AG09309 (cell line): ENCODE results near the gene RBFOX1.

Source experiments
- DNase-seq: peaks from one replicate; pipeline ENCODE4 v3.0.0-alpha.2; 2010; ENCODE audit warnings: low read depth
- H3K4me3 ChIP-seq: 2 replicates; pipeline ENCODE4 v1.5.1; 2011; ENCODE audit warnings: mild to moderate bottlenecking, low read depth, low read length, moderate library complexity; ENCODE audit not compliant: control insufficient read depth
- TF ChIP-seq, protein P1 (sequence below): IDR thresholded peaks from 2 replicates; pipeline ENCODE4 v1.5.1; 2011; ENCODE audit warnings: mild to moderate bottlenecking, low read depth, low read length, inconsistent platforms; ENCODE audit not compliant: insufficient read depth, control insufficient read depth; ENCODE audit errors: missing control alignments

RBFOX1 gene

DNA sequence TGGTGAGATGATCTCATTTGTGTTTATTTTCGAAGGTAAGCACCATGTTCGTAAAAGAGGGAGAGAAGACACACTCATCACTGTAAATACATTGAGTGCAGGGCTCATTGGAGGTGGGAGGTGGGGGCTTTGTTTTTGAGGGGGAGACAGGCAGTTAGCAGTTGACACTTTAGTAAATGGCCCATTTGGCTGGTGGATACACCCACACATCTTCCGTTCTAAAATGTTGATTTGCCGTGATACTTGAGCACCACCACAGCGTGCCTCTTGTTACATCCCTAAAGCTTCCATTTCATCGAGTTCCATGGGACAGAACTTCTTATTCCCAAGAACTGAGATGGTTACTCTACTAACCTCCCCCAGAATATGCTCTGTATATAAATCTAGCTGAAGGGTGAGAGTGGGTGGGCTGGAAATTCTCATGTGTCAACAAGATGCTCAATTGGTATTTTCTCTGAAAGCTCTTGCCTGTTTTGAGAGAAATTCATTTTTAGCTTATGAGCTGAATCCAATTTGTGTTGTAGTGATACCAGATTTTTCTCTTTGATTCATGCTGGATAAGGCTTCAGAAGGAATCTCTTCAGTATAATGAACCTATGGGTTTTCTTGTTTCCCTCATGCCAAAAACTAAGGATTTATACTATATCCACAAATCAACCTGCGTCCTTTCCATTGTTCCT is 314.3 kb downstream of the RBFOX1 start:
- no peak for DNase-seq
- TF ChIP-seq, protein P1, sequence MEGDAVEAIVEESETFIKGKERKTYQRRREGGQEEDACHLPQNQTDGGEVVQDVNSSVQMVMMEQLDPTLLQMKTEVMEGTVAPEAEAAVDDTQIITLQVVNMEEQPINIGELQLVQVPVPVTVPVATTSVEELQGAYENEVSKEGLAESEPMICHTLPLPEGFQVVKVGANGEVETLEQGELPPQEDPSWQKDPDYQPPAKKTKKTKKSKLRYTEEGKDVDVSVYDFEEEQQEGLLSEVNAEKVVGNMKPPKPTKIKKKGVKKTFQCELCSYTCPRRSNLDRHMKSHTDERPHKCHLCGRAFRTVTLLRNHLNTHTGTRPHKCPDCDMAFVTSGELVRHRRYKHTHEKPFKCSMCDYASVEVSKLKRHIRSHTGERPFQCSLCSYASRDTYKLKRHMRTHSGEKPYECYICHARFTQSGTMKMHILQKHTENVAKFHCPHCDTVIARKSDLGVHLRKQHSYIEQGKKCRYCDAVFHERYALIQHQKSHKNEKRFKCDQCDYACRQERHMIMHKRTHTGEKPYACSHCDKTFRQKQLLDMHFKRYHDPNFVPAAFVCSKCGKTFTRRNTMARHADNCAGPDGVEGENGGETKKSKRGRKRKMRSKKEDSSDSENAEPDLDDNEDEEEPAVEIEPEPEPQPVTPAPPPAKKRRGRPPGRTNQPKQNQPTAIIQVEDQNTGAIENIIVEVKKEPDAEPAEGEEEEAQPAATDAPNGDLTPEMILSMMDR = no peak
- H3K4me3 ChIP-seq = no peak overlapping the region

DNA sequence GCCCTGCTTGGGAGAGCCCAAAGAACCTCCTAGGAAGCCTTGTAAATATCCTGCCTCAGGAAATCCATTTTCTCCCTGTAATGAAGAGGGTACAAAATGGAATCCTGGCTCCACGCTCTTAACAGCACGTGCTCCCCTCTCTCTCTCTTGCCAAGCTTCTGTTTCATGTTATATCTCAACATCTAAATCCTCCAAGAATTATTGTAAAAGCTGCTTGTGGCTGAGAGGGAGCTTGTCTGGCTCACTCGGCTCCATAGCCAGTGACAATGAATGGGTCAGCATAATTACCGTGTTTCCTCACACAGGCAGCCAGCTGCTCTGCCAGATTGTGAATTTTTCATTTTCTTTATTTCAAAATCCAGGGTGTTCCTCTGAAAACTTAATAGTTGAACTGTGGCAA is 317.8 kb downstream of the RBFOX1 start:
- no peak overlapping the region for H3K4me3 ChIP-seq
- TF ChIP-seq, protein P1 = no peak
- no peak for DNase-seq

DNA sequence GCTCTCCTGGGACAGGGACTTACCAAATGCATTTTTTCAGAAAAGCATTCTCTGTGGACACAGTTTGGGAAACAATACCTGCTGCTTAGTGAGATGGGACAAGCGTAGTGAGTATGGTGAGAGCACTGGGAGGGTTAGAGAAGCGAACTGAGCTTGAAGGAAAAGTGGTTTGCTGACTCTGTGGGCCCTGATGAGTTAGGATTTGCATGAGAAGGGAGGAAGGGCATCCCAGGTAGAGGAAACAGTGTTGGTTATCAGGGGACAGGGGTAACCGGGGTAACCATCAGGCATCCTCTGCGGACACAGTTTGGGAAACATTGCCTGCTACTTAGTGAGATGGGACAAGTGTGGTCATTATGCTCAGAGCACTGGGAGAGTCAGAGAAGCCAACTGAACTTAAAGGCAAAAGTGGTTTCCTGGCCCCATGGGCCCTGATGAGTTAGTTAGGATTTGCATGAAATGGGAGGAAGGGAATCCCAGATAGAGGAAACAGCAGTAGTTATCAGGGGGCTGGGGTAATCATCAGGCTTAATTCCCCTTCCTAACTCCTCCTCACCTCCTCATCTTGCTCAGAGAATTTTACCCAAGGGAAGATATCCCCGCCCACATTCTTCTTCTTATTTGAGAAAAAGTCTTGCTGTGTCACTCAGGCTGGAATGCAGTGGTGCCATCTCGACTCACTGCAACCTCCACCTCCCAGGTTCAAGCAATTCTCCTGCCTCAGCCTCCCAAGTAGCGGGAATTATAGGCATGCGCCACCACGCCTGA is 319.3 kb downstream of the RBFOX1 start:
- TF ChIP-seq, protein P1 = no peak
- DNase-seq = no peak
- no peak overlapping the region for H3K4me3 ChIP-seq

DNA sequence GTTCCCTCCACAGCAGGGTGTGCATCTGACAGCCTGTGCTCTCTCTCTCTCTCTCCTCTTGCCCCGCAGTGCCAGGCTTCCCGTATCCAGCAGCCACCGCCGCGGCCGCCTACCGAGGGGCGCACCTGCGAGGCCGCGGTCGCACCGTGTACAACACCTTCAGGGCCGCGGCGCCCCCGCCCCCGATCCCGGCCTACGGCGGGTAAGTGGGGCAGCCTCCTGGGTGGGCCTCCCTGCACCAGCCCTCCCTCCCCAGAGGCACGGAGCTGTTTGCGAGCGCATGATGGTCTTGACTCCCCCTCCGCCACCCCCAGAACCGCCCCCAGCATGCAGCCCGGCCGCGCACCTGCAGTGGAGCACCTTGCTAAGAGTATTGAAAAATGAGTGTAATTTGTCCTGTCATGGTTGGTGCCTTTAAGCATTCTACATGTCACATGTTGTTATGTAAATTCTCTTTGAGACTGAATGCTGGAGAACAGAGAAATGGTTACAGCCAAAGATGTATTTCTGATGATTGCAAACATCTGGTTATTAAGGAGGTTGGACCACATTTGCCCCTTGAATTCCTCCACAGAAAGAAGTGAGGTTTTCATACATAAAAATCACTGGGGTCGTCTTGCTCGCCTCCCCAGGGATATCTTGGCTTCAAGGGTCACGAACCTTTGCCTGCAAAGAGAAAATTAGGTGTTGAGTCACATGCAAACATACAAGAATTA is 321.3 kb downstream of the RBFOX1 start:
- no peak for DNase-seq
- TF ChIP-seq, protein P1 = no peak
- H3K4me3 ChIP-seq = no peak overlapping the region

DNA sequence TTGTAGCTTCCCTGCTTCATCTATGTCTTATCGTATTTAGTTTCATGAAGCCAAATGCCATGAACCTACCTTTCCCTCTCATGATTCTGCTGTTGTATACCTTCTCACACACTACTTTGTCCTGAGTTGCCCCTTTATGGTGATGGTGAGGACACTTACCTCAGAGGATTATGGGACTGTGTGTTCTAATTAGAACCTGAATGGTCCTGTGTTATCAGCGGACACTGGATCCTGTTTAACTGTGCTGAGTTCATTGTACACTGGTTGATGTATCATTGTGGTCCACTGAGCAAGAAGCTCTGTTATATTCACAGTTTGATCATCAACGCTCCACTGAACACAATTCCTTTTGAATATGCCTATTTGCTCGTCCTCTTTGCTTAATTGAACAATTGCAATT is 343.0 kb downstream of the RBFOX1 start:
- no peak overlapping the region for H3K4me3 ChIP-seq
- TF ChIP-seq, protein P1 = no peak

DNA sequence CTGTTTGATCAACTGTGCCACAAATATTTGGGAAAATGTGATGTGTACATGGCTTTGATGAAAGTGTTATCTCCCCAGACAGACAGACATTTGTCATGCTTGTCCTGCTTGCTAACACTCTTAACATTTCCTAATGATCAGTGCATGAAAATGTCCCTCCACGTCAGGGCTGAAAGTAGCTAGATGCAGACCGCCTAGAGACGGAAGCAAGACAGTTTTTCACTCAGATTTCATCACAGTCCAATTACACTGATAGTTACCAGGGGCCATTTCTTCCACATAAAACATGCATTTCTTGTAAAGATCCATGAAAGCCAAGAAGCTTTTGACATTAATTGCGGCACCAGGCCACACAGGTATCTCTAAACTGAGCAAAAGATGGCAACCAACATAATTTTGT is 347.7 kb downstream of the RBFOX1 start:
- no peak for DNase-seq
- TF ChIP-seq, protein P1 = no peak
- H3K4me3 ChIP-seq = no peak overlapping the region

More for the DNA sequence above, 343.0 kb downstream of the RBFOX1 start:
- no peak for DNase-seq
